ENCODE measurements around the gene ITPRID2. TPM values are rescaled to one million over a fixed set of nuclear protein-coding genes. Genes with fewer than 3 reads are reported as not detected.

Gene ITPRID2
- total RNA-seq, 1 donor from 2014 or later, result 64.1 TPM

- no peak for TF ChIP-seq POLR2A (IDR thresholded peaks at IDR 0.05)
- TF ChIP-seq CTCF (IDR thresholded peaks at IDR 0.05), result no peak
- TF ChIP-seq POLR2AphosphoS5 (IDR thresholded peaks at IDR 0.05; ENCODE audit: insufficient read depth in 1 of 2, low read depth in 1 of 2), result no peak
- DNase-seq (ENCODE audit: extremely low spot score in 2 of 2), result no peak
- H3K27ac ChIP-seq, result no peak overlapping the region
- intact Hi-C loops (cut with DNase I), result no loop called here
- H3K4me1 ChIP-seq, result no peaks in the 10 kb centered on the region
- H3K4me3 ChIP-seq, result no peak overlapping the region
- H3K9me3 ChIP-seq, result no peaks in the 10 kb centered on the region
- H3K27me3 ChIP-seq, result no peaks in the 10 kb centered on the region
- no peaks in the 10 kb centered on the region for H3K36me3 ChIP-seq
Measured at GRCh38 chr2:181947273-181947672, 55.7 kb downstream of the ITPRID2 start.

- Histone ChIP-seq H3K27ac (no peak overlapping the region), H3K4me3 (no peak overlapping the region), H3K9me3 (no peaks in the 10 kb centered on the region), H3K27me3 (no peaks in the 10 kb centered on the region), H3K4me1 (no peaks in the 10 kb centered on the region), H3K36me3 (no peaks in the 10 kb centered on the region)
- TF ChIP-seq CTCF (IDR thresholded peaks at IDR 0.05) (no peak), POLR2AphosphoS5 (IDR thresholded peaks at IDR 0.05; ENCODE audit: insufficient read depth in 1 of 2, low read depth in 1 of 2) (no peak), POLR2A (IDR thresholded peaks at IDR 0.05) (no peak)
- no peak for DNase-seq (ENCODE audit: extremely low spot score in 2 of 2)
- intact Hi-C loops (cut with DNase I), result no loop called here
Measured at GRCh38 chr2:181948227-181948626, 56.7 kb downstream of the ITPRID2 start.

GRCh38 chr2:181949047-181949446 is 57.5 kb downstream of the ITPRID2 start:
- intact Hi-C loops (cut with DNase I), result no loop called here
- TF ChIP-seq POLR2A (IDR thresholded peaks at IDR 0.05) (no peak), CTCF (IDR thresholded peaks at IDR 0.05) (no peak), POLR2AphosphoS5 (IDR thresholded peaks at IDR 0.05; ENCODE audit: insufficient read depth in 1 of 2, low read depth in 1 of 2) (no peak)
- H3K36me3 ChIP-seq, result no peaks in the 10 kb centered on the region
- no peak overlapping the region for H3K4me3 ChIP-seq
- no peaks in the 10 kb centered on the region for H3K9me3 ChIP-seq
- H3K27me3 ChIP-seq, result no peaks in the 10 kb centered on the region
- no peak overlapping the region for H3K27ac ChIP-seq
- H3K4me1 ChIP-seq, result no peaks in the 10 kb centered on the region
- no peak for DNase-seq (ENCODE audit: extremely low spot score in 2 of 2)

GRCh38 chr2:181952404-181953226 is 61.1 kb downstream of the ITPRID2 start:
- TF ChIP-seq POLR2AphosphoS5 (IDR thresholded peaks at IDR 0.05; ENCODE audit: insufficient read depth in 1 of 2, low read depth in 1 of 2) (no peak), CTCF (IDR thresholded peaks at IDR 0.05) (no peak), POLR2A (IDR thresholded peaks at IDR 0.05) (no peak)
- no peak for DNase-seq (ENCODE audit: extremely low spot score in 2 of 2)
- no peak overlapping the region for H3K4me3 ChIP-seq
- H3K27me3 ChIP-seq, result no peaks in the 10 kb centered on the region
- H3K36me3 ChIP-seq, result no peaks in the 10 kb centered on the region
- no peak overlapping the region for H3K27ac ChIP-seq
- H3K9me3 ChIP-seq, result no peaks in the 10 kb centered on the region
- peaks cover 11% of the 10 kb centered on the region for H3K4me1 ChIP-seq
- intact Hi-C loops (cut with DNase I), result no loop called here

- H3K4me3 ChIP-seq, result peak overlapping the region in 1 of 2 donors; percentile 31
- H3K27ac ChIP-seq, result no peak overlapping the region
- no peaks in the 10 kb centered on the region for H3K9me3 ChIP-seq
- DNase-seq (ENCODE audit: extremely low spot score in 2 of 2), result no peak
- TF ChIP-seq CTCF (IDR thresholded peaks at IDR 0.05), result peak in 2 of 3 experiments; percentile 15 to 70
- TF ChIP-seq POLR2AphosphoS5 (IDR thresholded peaks at IDR 0.05; ENCODE audit: insufficient read depth in 1 of 2, low read depth in 1 of 2), result no peak
- peaks cover 11% of the 10 kb centered on the region for H3K4me1 ChIP-seq
- H3K27me3 ChIP-seq, result no peaks in the 10 kb centered on the region
- intact Hi-C loops (cut with DNase I), result no loop called here
- no peaks in the 10 kb centered on the region for H3K36me3 ChIP-seq
Measured at GRCh38 chr2:181953881-181954537, 62.5 kb downstream of the ITPRID2 start.
